DND-41 (cell line): ENCODE measurements around the gene PDE4D.

Source experiments
- ATAC-seq: fragments of 200-7000 bp; cut with Tn5 transposase; 3 replicates; pipeline ENCODE4 v1.9.1; 2021; ENCODE audit warnings: low read depth; ENCODE audit not compliant: insufficient read depth
- DNase-seq: peaks from one replicate; pipeline ENCODE4 v3.0.0-alpha.2; 2020
- H2AFZ ChIP-seq: 2 replicates; pipeline ENCODE4 v1.6.0; 2012; ENCODE audit warnings: low read depth, low read length
- H3K27ac ChIP-seq: 2 replicates; pipeline ENCODE4 v1.5.1; 2012; ENCODE audit warnings: low read length, inconsistent platforms
- H3K27me3 ChIP-seq: fragments of 200-600 bp; sonication (generic); 2 replicates; pipeline ENCODE4 v1.6.0; 2012; ENCODE audit warnings: low read length, mild to moderate bottlenecking, inconsistent platforms; ENCODE audit not compliant: insufficient read depth, poor library complexity
- H3K36me3 ChIP-seq: 2 replicates; pipeline ENCODE4 v1.5.1; 2012; ENCODE audit warnings: low read length, inconsistent platforms; ENCODE audit not compliant: insufficient read depth
- H3K4me1 ChIP-seq: 2 replicates; pipeline ENCODE4 v1.5.1; 2012; ENCODE audit warnings: mild to moderate bottlenecking, low read length; ENCODE audit not compliant: insufficient read depth
- H3K4me2 ChIP-seq: 2 replicates; pipeline ENCODE4 v1.6.0; 2012; ENCODE audit warnings: mild to moderate bottlenecking, moderate library complexity, low read length, inconsistent platforms; ENCODE audit not compliant: insufficient read depth
- H3K4me3 ChIP-seq, 2 experiments: fragments of 200-600 bp in 1 of 2; shearing (Covaris generic) in 1 of 2; 2 replicates each; pipeline ENCODE4 v1.5.1; 2012 to 2016; ENCODE audit warnings: inconsistent platforms in 2 of 2, low read length in 2 of 2, mild to moderate bottlenecking in 2 of 2, low read depth in 1 of 2, moderate library complexity in 1 of 2
- H3K79me2 ChIP-seq: 2 replicates; pipeline ENCODE4 v1.6.0; 2012; ENCODE audit warnings: low read length, inconsistent platforms; ENCODE audit not compliant: insufficient read depth
- H3K9ac ChIP-seq: 2 replicates; pipeline ENCODE4 v1.6.0; 2012; ENCODE audit warnings: low read depth, mild to moderate bottlenecking, inconsistent platforms, low read length, moderate library complexity
- H3K9me3 ChIP-seq: 2 replicates; pipeline ENCODE4 v1.5.1; 2012; ENCODE audit warnings: low read length, moderate library complexity, mild to moderate bottlenecking, inconsistent platforms; ENCODE audit not compliant: insufficient read depth, severe bottlenecking
- H4K20me1 ChIP-seq: 2 replicates; pipeline ENCODE4 v1.6.0; 2012; ENCODE audit warnings: low read length; ENCODE audit not compliant: insufficient read depth
- CTCF ChIP-seq: IDR thresholded peaks from 2 replicates; pipeline ENCODE4 v1.5.1; 2012; ENCODE audit warnings: borderline replicate concordance, low read length, moderate library complexity, mild to moderate bottlenecking; ENCODE audit not compliant: poor library complexity, severe bottlenecking; ENCODE audit errors: extremely low read depth
- EZH2 ChIP-seq: IDR thresholded peaks from 3 replicates; pipeline ENCODE4 v1.6.1; 2012; ENCODE audit warnings: borderline replicate concordance, low read depth, mild to moderate bottlenecking, moderate library complexity, low read length, inconsistent platforms; ENCODE audit not compliant: severe bottlenecking

PDE4D gene

GRCh38 chr5:59257488-59258400, 635.8 kb downstream of the PDE4D start:
- H3K27ac ChIP-seq: no peak overlapping the region
- H3K4me3 ChIP-seq: no peak overlapping the region
- no peaks in the 10 kb centered on the region for H4K20me1 ChIP-seq
- no peak overlapping the region for H3K4me2 ChIP-seq
- no peaks in the 10 kb centered on the region for H3K79me2 ChIP-seq
- no peaks in the 10 kb centered on the region for H3K36me3 ChIP-seq
- no peak overlapping the region for H3K9ac ChIP-seq
- DNase-seq: no peak
- H2AFZ ChIP-seq: no peak overlapping the region
- H3K27me3 ChIP-seq: no peaks in the 10 kb centered on the region
- no peaks in the 10 kb centered on the region for H3K9me3 ChIP-seq
- H3K4me1 ChIP-seq: no peaks in the 10 kb centered on the region
- no peak for ATAC-seq
- no peak for TF ChIP-seq EZH2
- no peak for TF ChIP-seq CTCF

GRCh38 chr5:59256331-59256730, 637.2 kb downstream of the PDE4D start:
- no peaks in the 10 kb centered on the region for H3K79me2 ChIP-seq
- no peak overlapping the region for H3K4me2 ChIP-seq
- H4K20me1 ChIP-seq: no peaks in the 10 kb centered on the region
- ATAC-seq (no peak), DNase-seq (no peak)
- no peaks in the 10 kb centered on the region for H3K36me3 ChIP-seq
- TF ChIP-seq CTCF (no peak), EZH2 (no peak)
- no peaks in the 10 kb centered on the region for H3K27me3 ChIP-seq
- no peak overlapping the region for H3K4me3 ChIP-seq
- no peaks in the 10 kb centered on the region for H3K9me3 ChIP-seq
- no peak overlapping the region for H2AFZ ChIP-seq
- no peaks in the 10 kb centered on the region for H3K4me1 ChIP-seq
- H3K9ac ChIP-seq: no peak overlapping the region
- no peak overlapping the region for H3K27ac ChIP-seq

GRCh38 chr5:59254055-59254687, 639.4 kb downstream of the PDE4D start:
- ATAC-seq (no peak), DNase-seq (no peak)
- Histone ChIP-seq H3K9ac (no peak overlapping the region), H4K20me1 (no peaks in the 10 kb centered on the region), H3K4me2 (no peak overlapping the region), H2AFZ (no peak overlapping the region), H3K4me3 (no peak overlapping the region), H3K27me3 (no peaks in the 10 kb centered on the region), H3K4me1 (no peaks in the 10 kb centered on the region), H3K9me3 (no peaks in the 10 kb centered on the region), H3K27ac (no peak overlapping the region), H3K36me3 (no peaks in the 10 kb centered on the region), H3K79me2 (no peaks in the 10 kb centered on the region)
- TF ChIP-seq EZH2 (no peak), CTCF (no peak)
